IMR-90 (cell line): ENCODE measurements around the gene FRS3.

Experiments used
- BHLHE40 ChIP-seq: fragments of 150-350 bp; IDR thresholded peaks from 2 replicates; pipeline ENCODE4 v1.6.1; 2016; ENCODE audit warnings: mild to moderate bottlenecking, low read depth, low read length
- CEBPB ChIP-seq: IDR thresholded peaks from 2 replicates; pipeline ENCODE4 v1.6.1; 2012; ENCODE audit warnings: low read depth, low read length, improper control_type of control experiment
- CTCF ChIP-seq: conservative IDR thresholded peaks from 2 replicates; pipeline ENCODE4 v1.5.1; 2012; ENCODE audit warnings: mild to moderate bottlenecking, low read depth, low read length, improper control_type of control experiment
- ELK1 ChIP-seq: fragments of 150-350 bp; IDR thresholded peaks from 2 replicates; pipeline ENCODE4 v1.6.1; 2016; ENCODE audit warnings: low read depth, mild to moderate bottlenecking, low read length, moderate library complexity, borderline replicate concordance
- FOS ChIP-seq: fragments of 150-350 bp; IDR thresholded peaks from 2 replicates; pipeline ENCODE4 v1.6.1; 2016; ENCODE audit warnings: low read depth, low read length
- MAFK ChIP-seq: IDR thresholded peaks from 2 replicates; pipeline ENCODE4 v1.6.1; 2012; ENCODE audit warnings: low read depth, low read length, improper control_type of control experiment
- MAZ ChIP-seq: IDR thresholded peaks from 2 replicates; pipeline ENCODE4 v1.6.1; 2012; ENCODE audit warnings: low read depth, mild to moderate bottlenecking, low read length, improper control_type of control experiment, moderate library complexity, borderline replicate concordance
- MXI1 ChIP-seq: IDR thresholded peaks from 2 replicates; pipeline ENCODE4 v1.6.1; 2012; ENCODE audit warnings: low read depth, mild to moderate bottlenecking, low read length, moderate library complexity, borderline replicate concordance
- POLR2A ChIP-seq: IDR thresholded peaks from 2 replicates; pipeline ENCODE4 v1.6.1; 2012; ENCODE audit warnings: mild to moderate bottlenecking, low read depth, low read length
- RAD21 ChIP-seq: IDR thresholded peaks from 2 replicates; pipeline ENCODE4 v1.6.1; 2012; ENCODE audit warnings: low read length, improper control_type of control experiment
- RCOR1 ChIP-seq: IDR thresholded peaks from 2 replicates; pipeline ENCODE4 v1.6.1; 2012; ENCODE audit warnings: mild to moderate bottlenecking, low read length, improper control_type of control experiment; ENCODE audit not compliant: insufficient replicate concordance
- RFX5 ChIP-seq: IDR thresholded peaks from 2 replicates; pipeline ENCODE4 v1.8.0; 2012; ENCODE audit warnings: low read depth, mild to moderate bottlenecking, low read length, moderate library complexity
- SMC3 ChIP-seq: fragments of 150-350 bp; IDR thresholded peaks from 2 replicates; pipeline ENCODE4 v1.6.1; 2016; ENCODE audit warnings: low read depth, mild to moderate bottlenecking, antibody characterized with exemption, low read length, moderate library complexity

- TF ChIP-seq CTCF, result no peak
- no peak for TF ChIP-seq POLR2A
- no peak for TF ChIP-seq RAD21
- no peak for TF ChIP-seq RFX5
- TF ChIP-seq SMC3, result no peak
- TF ChIP-seq MAFK, result no peak
- no peak for TF ChIP-seq ELK1
- TF ChIP-seq BHLHE40, result no peak
- TF ChIP-seq MXI1, result no peak
- no peak for TF ChIP-seq MAZ
- no peak for TF ChIP-seq RCOR1
- TF ChIP-seq FOS, result no peak
- peak; percentile 83 for TF ChIP-seq CEBPB
Measured at GRCh38 chr6:41767112-41767833, 12.4 kb downstream of the FRS3 start.
